HepG2 (cell line): ENCODE data around the gene METTL26. TPM values are rescaled to one million over a fixed set of nuclear protein-coding genes. Genes with fewer than 3 reads are reported as not detected.

ENCODE experiments used
- ARID4A ChIP-seq: sonication (generic); formaldehyde crosslinking; IDR thresholded peaks from 2 replicates; pipeline ENCODE4 v1.5.0; 2020; ENCODE audit warnings: mild to moderate bottlenecking, missing genetic modification reagents, borderline replicate concordance
- ARNT2 ChIP-seq: sonication (generic); formaldehyde crosslinking; IDR thresholded peaks from 2 replicates; pipeline ENCODE4 v1.8.0; 2022; ENCODE audit warnings: mild to moderate bottlenecking, low read depth, missing genetic modification reagents, moderate library complexity
- ATF3 ChIP-seq: sonication (generic); formaldehyde crosslinking; IDR thresholded peaks from 2 replicates; pipeline ENCODE4 v1.4.0; 2020; ENCODE audit warnings: missing genetic modification reagents
- ATM ChIP-seq: fragments of 450-650 bp; IDR thresholded peaks from 2 replicates; pipeline ENCODE4 v1.7.1; 2017; ENCODE audit warnings: mild to moderate bottlenecking, borderline replicate concordance
- BCLAF1 ChIP-seq: fragments of 450-650 bp; IDR thresholded peaks from 2 replicates; pipeline ENCODE4 v1.6.1; 2017; ENCODE audit warnings: mild to moderate bottlenecking
- ESRRA ChIP-seq: sonication (generic); formaldehyde crosslinking; IDR thresholded peaks from 2 replicates; pipeline ENCODE4 v1.5.1; 2020; ENCODE audit warnings: mild to moderate bottlenecking, low read depth, missing genetic modification reagents
- HDAC6 ChIP-seq: fragments of 200-600 bp; sonication (generic); IDR thresholded peaks from 2 replicates; pipeline ENCODE4 v1.7.0; 2017; ENCODE audit warnings: mild to moderate bottlenecking, antibody characterized with exemption, low read length, low read depth
- HHEX ChIP-seq: IDR thresholded peaks from 2 replicates; pipeline ENCODE4 v1.6.1; 2016; ENCODE audit warnings: control low read depth
- MNT ChIP-seq: fragments of 450-650 bp; IDR thresholded peaks from 2 replicates; pipeline ENCODE4 v1.6.1; 2016
- POLR2A ChIP-seq, 2 experiments: IDR thresholded peaks; 2 replicates each; pipeline ENCODE4 v1.6.1; 2011; ENCODE audit warnings: low read depth in 2 of 2, low read length in 2 of 2, mild to moderate bottlenecking in 1 of 2, moderate library complexity in 1 of 2; ENCODE audit not compliant: insufficient read depth in 1 of 2
- SAP130 ChIP-seq: IDR thresholded peaks from 2 replicates; pipeline ENCODE4 v1.6.1; 2016; ENCODE audit warnings: low read depth
- TCF12 ChIP-seq, 2 experiments: fragments of 450-650 bp in 1 of 2; sonication (generic) in 1 of 2; formaldehyde crosslinking in 1 of 2; IDR thresholded peaks; 2 replicates each; pipeline versions ENCODE4 v1.6.1 to v1.8.0; 2017 to 2022; ENCODE audit warnings: antibody characterized with exemption in 1 of 2, mild to moderate bottlenecking in 1 of 2, missing genetic modification reagents in 1 of 2, moderate library complexity in 1 of 2
- ZMAT5 ChIP-seq: sonication (generic); formaldehyde crosslinking; IDR thresholded peaks from 2 replicates; pipeline ENCODE4 v1.5.0; 2020; ENCODE audit warnings: mild to moderate bottlenecking, low read depth, missing genetic modification reagents, borderline replicate concordance
- ZNF337 ChIP-seq: sonication (generic); formaldehyde crosslinking; IDR thresholded peaks from 2 replicates; pipeline ENCODE4 v1.5.1; 2020; ENCODE audit warnings: missing genetic modification reagents, low read depth, mild to moderate bottlenecking, borderline replicate concordance
- ZNF362 ChIP-seq: sonication (generic); formaldehyde crosslinking; IDR thresholded peaks from 2 replicates; pipeline ENCODE4 v1.4.0; 2020; ENCODE audit warnings: missing genetic modification reagents, mild to moderate bottlenecking, borderline replicate concordance
- ZNF672 ChIP-seq: sonication (generic); formaldehyde crosslinking; IDR thresholded peaks from 2 replicates; pipeline ENCODE4 v1.8.1; 2022; ENCODE audit warnings: missing genetic modification reagents
- ZNF747 ChIP-seq: sonication (generic); formaldehyde crosslinking; IDR thresholded peaks from 2 replicates; pipeline ENCODE4 v1.8.1; 2023; ENCODE audit warnings: missing genetic modification reagents, mild to moderate bottlenecking, borderline replicate concordance
- ZNF850 ChIP-seq: sonication (generic); formaldehyde crosslinking; conservative IDR thresholded peaks from 2 replicates; pipeline ENCODE4 v1.9.0; 2021; ENCODE audit warnings: mild to moderate bottlenecking, missing genetic modification reagents
- polyA plus RNA-seq, 8 experiments: library from polyadenylated mRNA; depleted of rRNA in 3 of 8; stranded (reverse) in 7 of 8; unstranded in 1 of 8; fragments of >200 nt; fragmentation: Illumina TruSeq in 4 of 8; extraction: Trizol in 4 of 8; gene quantifications; 2 replicates each; pipeline versions ENCODE4 v1.2.1 to v1.2.3, GENCODE V29; 2011 to 2016; ENCODE audit warnings: low read depth in 4 of 8, missing spikeins in 1 of 8, mixed read lengths in 1 of 8; ENCODE audit not compliant: insufficient read depth in 1 of 8
- total RNA-seq, 5 experiments: library from RNA; depleted of rRNA; stranded (reverse); fragments of >200 nt; fragmentation: Illumina TruSeq; extraction: Trizol; gene quantifications; 2 replicates each; pipeline ENCODE4 v1.2.3, GENCODE V29; 2016; ENCODE audit warnings: low read depth in 1 of 5

The METTL26 gene
- total and polyA plus RNA-seq, 2 of the 13 experiments (the other 11 are each of a cell fraction or from before 2014, with no cell fraction given), result 65.5 to 70.1 TPM

- TF ChIP-seq ZNF362 (CRISPR knock-in tag), result no peak
- TF ChIP-seq HHEX (CRISPR knock-in tag), result no peak
- TF ChIP-seq ARID4A (CRISPR knock-in tag), result peak; percentile 53; the same call in 1 of the 2 replicates
- TF ChIP-seq ESRRA (CRISPR knock-in tag), result no peak
- TF ChIP-seq ZNF672 (CRISPR knock-in tag), result no peak
- TF ChIP-seq ZNF850 (CRISPR knock-in tag), result no peak
- no peak for TF ChIP-seq HDAC6
- no peak for TF ChIP-seq ATM
- TF ChIP-seq SAP130 (CRISPR knock-in tag), result peak; percentile 63
- TF ChIP-seq MNT, result no peak
- TF ChIP-seq ZNF337 (CRISPR knock-in tag), result no peak
- TF ChIP-seq ATF3 (CRISPR knock-in tag), result 0 out of 2 replicates have a peak, but pooled peaks have one; percentile 44
- no peak for TF ChIP-seq ZMAT5
- no peak for TF ChIP-seq TCF12 (IDR thresholded peaks at IDR 0.05)
- TF ChIP-seq TCF12 (CRISPR knock-in tag; IDR thresholded peaks at IDR 0.05), result no peak
- no peak for TF ChIP-seq ARNT2 (CRISPR knock-in tag)
- no peak for TF ChIP-seq BCLAF1
- TF ChIP-seq POLR2A (IDR thresholded peaks at IDR 0.05; ENCODE audit: insufficient read depth in 1 of 2, low read depth in 2 of 2, low read length in 2 of 2), result no peak
- TF ChIP-seq ZNF747 (CRISPR knock-in tag), result no peak
These were observed 25.4 kb downstream of the METTL26 start (continued) for GRCh38 chr16:610513-611381.
